ENCODE data around the gene CERS6. TPM values are rescaled to one million over a fixed set of nuclear protein-coding genes. Genes with fewer than 3 reads are reported as not detected.

The CERS6 gene
- total RNA-seq, 1 donor from 2014 or later = 30.9 TPM

GRCh38 chr2:168456521-168457189 lies 583 bp downstream of the CERS6 start:
- no peak for DNase-seq (ENCODE audit: extremely low spot score, unreplicated experiment)

GRCh38 chr2:168457190-168457895 lies 1.3 kb downstream of the CERS6 start:
- DNase-seq (ENCODE audit: extremely low spot score, unreplicated experiment) = no peak
- peak overlapping the region; percentile 88 for H3K4me3 Mint-ChIP-seq (ENCODE audit: unreplicated experiment)
- H3K36me3 Mint-ChIP-seq (ENCODE audit: unreplicated experiment) = peaks cover 2% of the 10 kb centered on the region
- H3K4me1 Mint-ChIP-seq (ENCODE audit: unreplicated experiment) = peaks cover 34% of the 10 kb centered on the region
- H3K27me3 Mint-ChIP-seq (ENCODE audit: unreplicated experiment) = no peaks in the 10 kb centered on the region
- H3K27ac Mint-ChIP-seq (ENCODE audit: unreplicated experiment) = peak overlapping the region; percentile 54
- H3K9me3 Mint-ChIP-seq (ENCODE audit: unreplicated experiment) = no peaks in the 10 kb centered on the region
- TF ChIP-seq CTCF (IDR thresholded peaks at IDR 0.05) = no peak

More at GRCh38 chr2:168456521-168457189, 583 bp downstream of the CERS6 start:
- Mint-ChIP-seq H3K4me3 (ENCODE audit: unreplicated experiment) (peak overlapping the region; percentile 88), H3K27ac (ENCODE audit: unreplicated experiment) (peak overlapping the region; percentile 54), H3K36me3 (ENCODE audit: unreplicated experiment) (peaks cover 2% of the 10 kb centered on the region), H3K4me1 (ENCODE audit: unreplicated experiment) (peaks cover 28% of the 10 kb centered on the region), H3K27me3 (ENCODE audit: unreplicated experiment) (no peaks in the 10 kb centered on the region), H3K9me3 (ENCODE audit: unreplicated experiment) (no peaks in the 10 kb centered on the region)
- TF ChIP-seq CTCF (IDR thresholded peaks at IDR 0.05) = no peak

GRCh38 chr2:168458139-168458538 lies 2.1 kb downstream of the CERS6 start:
- no peak for TF ChIP-seq CTCF (IDR thresholded peaks at IDR 0.05)
- no peak for DNase-seq (ENCODE audit: extremely low spot score, unreplicated experiment)
- peak overlapping the region; percentile 28 for H3K27ac Mint-ChIP-seq (ENCODE audit: unreplicated experiment)
- H3K4me3 Mint-ChIP-seq (ENCODE audit: unreplicated experiment) = peak overlapping the region; percentile 88
- H3K4me1 Mint-ChIP-seq (ENCODE audit: unreplicated experiment) = peaks cover 34% of the 10 kb centered on the region
- peaks cover 2% of the 10 kb centered on the region for H3K36me3 Mint-ChIP-seq (ENCODE audit: unreplicated experiment)
- H3K27me3 Mint-ChIP-seq (ENCODE audit: unreplicated experiment) = no peaks in the 10 kb centered on the region
- no peaks in the 10 kb centered on the region for H3K9me3 Mint-ChIP-seq (ENCODE audit: unreplicated experiment)

GRCh38 chr2:168459256-168459655 lies 3.2 kb downstream of the CERS6 start:
- Mint-ChIP-seq H3K27ac (ENCODE audit: unreplicated experiment) (no peak overlapping the region), H3K9me3 (ENCODE audit: unreplicated experiment) (no peaks in the 10 kb centered on the region), H3K4me1 (ENCODE audit: unreplicated experiment) (peaks cover 34% of the 10 kb centered on the region), H3K36me3 (ENCODE audit: unreplicated experiment) (peaks cover 2% of the 10 kb centered on the region), H3K4me3 (ENCODE audit: unreplicated experiment) (no peak overlapping the region), H3K27me3 (ENCODE audit: unreplicated experiment) (no peaks in the 10 kb centered on the region)
- no peak for TF ChIP-seq CTCF (IDR thresholded peaks at IDR 0.05)
- DNase-seq (ENCODE audit: extremely low spot score, unreplicated experiment) = no peak

- no peak for DNase-seq (ENCODE audit: extremely low spot score, unreplicated experiment)
- Mint-ChIP-seq H3K9me3 (ENCODE audit: unreplicated experiment) (no peaks in the 10 kb centered on the region), H3K4me3 (ENCODE audit: unreplicated experiment) (no peak overlapping the region), H3K4me1 (ENCODE audit: unreplicated experiment) (peaks cover 35% of the 10 kb centered on the region), H3K27me3 (ENCODE audit: unreplicated experiment) (no peaks in the 10 kb centered on the region), H3K27ac (ENCODE audit: unreplicated experiment) (no peak overlapping the region), H3K36me3 (ENCODE audit: unreplicated experiment) (peaks cover 2% of the 10 kb centered on the region)
- TF ChIP-seq CTCF (IDR thresholded peaks at IDR 0.05) = no peak
Observed at GRCh38 chr2:168460571-168460970, 4.5 kb downstream of the CERS6 start.
